Measurements from ENCODE around the gene SFXN4.

Gene SFXN4

GRCh38 chr10:119095640-119096039, 69.9 kb downstream of the SFXN4 start:
- no peak for TF ChIP-seq CTCF (IDR thresholded peaks at IDR 0.05; ENCODE audit: low read depth, low read length)
- TF ChIP-seq POLR2A (IDR thresholded peaks at IDR 0.05; ENCODE audit: extremely low read depth, insufficient read length): no peak
- TF ChIP-seq MYC (IDR thresholded peaks at IDR 0.05; ENCODE audit: low read depth, low read length): no peak
- TF ChIP-seq MAX (IDR thresholded peaks at IDR 0.05; ENCODE audit: low read depth, low read length): no peak
- no peak overlapping the region for H3K4me3 ChIP-seq (ENCODE audit: low read depth, low read length)
- no peak for DNase-seq (ENCODE audit: low read depth)

GRCh38 chr10:119090968-119091367, 74.5 kb downstream of the SFXN4 start:
- no peak for TF ChIP-seq POLR2A (IDR thresholded peaks at IDR 0.05; ENCODE audit: extremely low read depth, insufficient read length)
- peak; percentile 30; the same call in 1 of the 2 replicates for TF ChIP-seq MAX (IDR thresholded peaks at IDR 0.05; ENCODE audit: low read depth, low read length)
- 0 out of 2 replicates have a peak, but pooled peaks have one; percentile 35 for TF ChIP-seq MYC (IDR thresholded peaks at IDR 0.05; ENCODE audit: low read depth, low read length)
- DNase-seq (ENCODE audit: low read depth): peak; percentile 92
- no peak overlapping the region for H3K4me3 ChIP-seq (ENCODE audit: low read depth, low read length)
